HepG2 (cell line): ENCODE data around the gene COL9A3. TPM values are rescaled to one million over a fixed set of nuclear protein-coding genes. Genes with fewer than 3 reads are reported as not detected.

ENCODE experiments used
- AHR ChIP-seq: IDR thresholded peaks from 2 replicates; pipeline ENCODE4 v1.6.1; 2018; ENCODE audit warnings: missing genetic modification reagents, missing compliant biosample characterization
- CREB1 ChIP-seq, 2 experiments: fragments of 450-650 bp in 1 of 2; IDR thresholded peaks; 2 replicates each; pipeline ENCODE4 v1.6.1; 2016 to 2017; ENCODE audit warnings: control low read depth in 1 of 2, mild to moderate bottlenecking in 1 of 2, missing compliant biosample characterization in 1 of 2, missing genetic modification characterization in 1 of 2
- KMT2B ChIP-seq: IDR thresholded peaks from 2 replicates; pipeline ENCODE4 v1.6.1; 2016; ENCODE audit warnings: missing genetic modification reagents, missing compliant biosample characterization
- MIER3 ChIP-seq: IDR thresholded peaks from 2 replicates; pipeline ENCODE4 v1.6.1; 2016; ENCODE audit warnings: missing compliant biosample characterization, borderline replicate concordance
- NCOA1 ChIP-seq: sonication (generic); formaldehyde crosslinking; IDR thresholded peaks from 2 replicates; pipeline ENCODE4 v1.9.0; 2021; ENCODE audit warnings: missing genetic modification reagents
- NR0B2 ChIP-seq: sonication (generic); formaldehyde crosslinking; IDR thresholded peaks from 2 replicates; pipeline ENCODE4 v1.4.0; 2020; ENCODE audit warnings: mild to moderate bottlenecking, missing genetic modification reagents
- ONECUT2 ChIP-seq: sonication (generic); formaldehyde crosslinking; IDR thresholded peaks from 2 replicates; pipeline ENCODE4 v1.4.0; 2020; ENCODE audit warnings: missing genetic modification reagents
- SAP130 ChIP-seq: IDR thresholded peaks from 2 replicates; pipeline ENCODE4 v1.6.1; 2016; ENCODE audit warnings: low read depth
- SOX5 ChIP-seq: IDR thresholded peaks from 2 replicates; pipeline ENCODE4 v1.6.1; 2016; ENCODE audit warnings: borderline replicate concordance
- SYNCRIP ChIP-seq: fragments of 200-400 bp; formaldehyde crosslinking; IDR thresholded peaks from 2 replicates; pipeline ENCODE4 v1.6.1; 2018; ENCODE audit warnings: mild to moderate bottlenecking, low read depth, low read length; ENCODE audit not compliant: insufficient read depth
- ZBTB1 ChIP-seq: sonication (generic); formaldehyde crosslinking; IDR thresholded peaks from 2 replicates; pipeline ENCODE4 v1.4.0; 2020; ENCODE audit warnings: missing genetic modification reagents, borderline replicate concordance
- ZBTB49 ChIP-seq: sonication (generic); formaldehyde crosslinking; IDR thresholded peaks from 2 replicates; pipeline ENCODE4 v1.4.0; 2020; ENCODE audit warnings: missing genetic modification reagents, borderline replicate concordance
- ZFP41 ChIP-seq: sonication (generic); formaldehyde crosslinking; IDR thresholded peaks from 2 replicates; pipeline ENCODE4 v1.4.0; 2020; ENCODE audit warnings: mild to moderate bottlenecking, missing genetic modification reagents, borderline replicate concordance
- ZHX2 ChIP-seq, 2 experiments: sonication (generic) in 1 of 2; formaldehyde crosslinking in 1 of 2; IDR thresholded peaks; 2 replicates each; pipeline versions ENCODE4 v1.6.1 to v1.9.0; 2014 to 2022; ENCODE audit warnings: antibody characterized with exemption in 1 of 2, borderline replicate concordance in 1 of 2, inconsistent platforms in 1 of 2, low read depth in 1 of 2, missing genetic modification reagents in 1 of 2
- ZNF34 ChIP-seq: sonication (generic); formaldehyde crosslinking; IDR thresholded peaks from 2 replicates; pipeline ENCODE4 v1.4.0; 2020; ENCODE audit warnings: mild to moderate bottlenecking, missing genetic modification reagents, borderline replicate concordance
- ZNF773 ChIP-seq: sonication (generic); formaldehyde crosslinking; IDR thresholded peaks from 2 replicates; pipeline ENCODE4 v1.4.0; 2020; ENCODE audit warnings: missing genetic modification reagents, borderline replicate concordance
- polyA plus RNA-seq, 8 experiments: library from polyadenylated mRNA; depleted of rRNA in 3 of 8; stranded (reverse) in 7 of 8; unstranded in 1 of 8; fragments of >200 nt; fragmentation: Illumina TruSeq in 4 of 8; extraction: Trizol in 4 of 8; gene quantifications; 2 replicates each; pipeline versions ENCODE4 v1.2.1 to v1.2.3, GENCODE V29; 2011 to 2016; ENCODE audit warnings: low read depth in 4 of 8, missing spikeins in 1 of 8, mixed read lengths in 1 of 8; ENCODE audit not compliant: insufficient read depth in 1 of 8
- total RNA-seq, 5 experiments: library from RNA; depleted of rRNA; stranded (reverse); fragments of >200 nt; fragmentation: Illumina TruSeq; extraction: Trizol; gene quantifications; 2 replicates each; pipeline ENCODE4 v1.2.3, GENCODE V29; 2016; ENCODE audit warnings: low read depth in 1 of 5
- TF ChIP-seq, protein P1 (sequence below): sonication (generic); formaldehyde crosslinking; IDR thresholded peaks from 2 replicates; pipeline ENCODE4 v1.4.0; 2020; ENCODE audit warnings: missing genetic modification reagents

The COL9A3 gene
- total and polyA plus RNA-seq, 2 of the 13 experiments (the other 11 are each of a cell fraction or from before 2014, with no cell fraction given), result 155 to 204 TPM

GRCh38 chr20:62872184-62872847 lies 55.5 kb downstream of the COL9A3 start (continued):
- no peak for TF ChIP-seq ZHX2 (IDR thresholded peaks at IDR 0.05; ENCODE audit: low read depth)
- no peak for TF ChIP-seq ZHX2 (CRISPR knock-in tag; IDR thresholded peaks at IDR 0.05; ENCODE audit: borderline replicate concordance)
- 0 out of 2 replicates have a peak, but pooled peaks have one; percentile 32 for TF ChIP-seq MIER3 (CRISPR knock-in tag)
- no peak for TF ChIP-seq SYNCRIP
- TF ChIP-seq NR0B2 (CRISPR knock-in tag), result no peak
- TF ChIP-seq ONECUT2, result no peak
- no peak for TF ChIP-seq ZFP41 (CRISPR knock-in tag)
- no peak for TF ChIP-seq ZNF34 (CRISPR knock-in tag)
- TF ChIP-seq CREB1 (IDR thresholded peaks at IDR 0.05), result peak; percentile 57; the same call in 1 of the 2 replicates
- no peak for TF ChIP-seq CREB1 (CRISPR knock-in tag; IDR thresholded peaks at IDR 0.05)
- no peak for TF ChIP-seq ZNF773 (CRISPR knock-in tag)
- no peak for TF ChIP-seq ZBTB1 (CRISPR knock-in tag)
- no peak; the same call in 1 of the 2 replicates for TF ChIP-seq SOX5
- no peak for TF ChIP-seq AHR (CRISPR knock-in tag)
- peak; percentile 86 for TF ChIP-seq SAP130
- TF ChIP-seq, protein P1, sequence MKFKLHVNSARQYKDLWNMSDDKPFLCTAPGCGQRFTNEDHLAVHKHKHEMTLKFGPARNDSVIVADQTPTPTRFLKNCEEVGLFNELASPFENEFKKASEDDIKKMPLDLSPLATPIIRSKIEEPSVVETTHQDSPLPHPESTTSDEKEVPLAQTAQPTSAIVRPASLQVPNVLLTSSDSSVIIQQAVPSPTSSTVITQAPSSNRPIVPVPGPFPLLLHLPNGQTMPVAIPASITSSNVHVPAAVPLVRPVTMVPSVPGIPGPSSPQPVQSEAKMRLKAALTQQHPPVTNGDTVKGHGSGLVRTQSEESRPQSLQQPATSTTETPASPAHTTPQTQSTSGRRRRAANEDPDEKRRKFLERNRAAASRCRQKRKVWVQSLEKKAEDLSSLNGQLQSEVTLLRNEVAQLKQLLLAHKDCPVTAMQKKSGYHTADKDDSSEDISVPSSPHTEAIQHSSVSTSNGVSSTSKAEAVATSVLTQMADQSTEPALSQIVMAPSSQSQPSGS, result no peak
- TF ChIP-seq NCOA1, result no peak
- no peak for TF ChIP-seq ZBTB49
- TF ChIP-seq KMT2B, result no peak
